ENCODE results near the gene ZNF365.
"Not testable (repeated sequence)": the region's sequence is repeated elsewhere in the genome, so short reads cannot be mapped to it uniquely, and the experiment has no call there.

ZNF365 gene

DNA sequence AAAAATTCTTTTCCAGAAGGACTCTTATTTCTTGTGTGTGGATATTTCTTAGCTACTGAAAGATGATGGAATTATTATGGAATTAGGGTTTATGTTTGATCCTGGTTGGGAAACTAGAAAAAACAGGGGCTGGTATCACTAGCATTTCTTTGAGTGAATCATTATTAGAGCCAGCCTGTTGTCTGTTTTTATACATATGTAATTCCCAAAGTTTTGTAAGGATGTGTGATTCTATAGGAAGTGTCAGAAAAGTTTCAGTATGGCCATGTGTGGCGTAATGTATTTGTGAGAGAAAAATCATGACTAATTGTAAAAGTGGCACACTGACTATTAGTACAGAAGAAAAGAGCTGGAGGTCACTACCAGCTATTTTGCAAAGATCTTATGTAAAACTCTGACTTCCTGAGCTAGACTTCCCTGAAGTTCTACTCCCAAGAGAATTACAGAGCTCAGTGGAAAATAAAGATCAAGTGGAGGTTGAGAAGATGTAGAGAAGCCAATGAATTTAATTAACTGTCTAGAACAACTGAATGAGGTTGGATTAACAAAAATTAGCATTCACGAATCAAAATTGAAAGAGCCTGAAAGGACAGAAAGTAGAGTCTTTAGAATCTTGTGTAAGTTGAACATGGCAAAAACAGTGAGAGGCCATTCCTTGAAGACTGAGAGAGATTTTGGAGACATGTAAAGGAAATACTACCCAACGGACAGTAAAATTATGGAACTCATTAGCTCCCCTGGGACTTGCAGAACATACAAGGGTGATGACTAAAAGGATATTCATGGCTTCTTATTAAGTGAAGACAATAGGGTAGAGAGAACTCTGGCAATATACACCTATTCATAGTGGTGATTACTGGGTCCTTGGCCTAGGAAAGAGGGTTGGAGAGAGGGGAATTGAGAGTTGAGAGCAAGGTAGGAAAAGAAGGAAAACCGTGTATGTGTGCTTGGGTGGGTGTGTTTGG lies 12.5 kb downstream of the ZNF365 start:
- TF ChIP-seq POLR2A (IDR thresholded peaks at IDR 0.05; ENCODE audit: low read length), result no peak
- no peak for TF ChIP-seq GATA1 (IDR thresholded peaks at IDR 0.05; ENCODE audit: low read depth, low read length)
- DNase-seq, result no peak

- TF ChIP-seq GATA1 (IDR thresholded peaks at IDR 0.05; ENCODE audit: low read depth, low read length) (no peak), POLR2A (IDR thresholded peaks at IDR 0.05; ENCODE audit: low read length) (no peak)
These were observed 14.2 kb downstream of the ZNF365 start for GRCh38 chr10:62388328-62388727.

GRCh38 chr10:62390497-62391176 lies 16.5 kb downstream of the ZNF365 start:
- no peak for DNase-seq
- no peak for TF ChIP-seq POLR2A (IDR thresholded peaks at IDR 0.05; ENCODE audit: low read length)
- TF ChIP-seq GATA1 (IDR thresholded peaks at IDR 0.05; ENCODE audit: low read depth, low read length), result no peak

More at GRCh38 chr10:62388328-62388727, 14.2 kb downstream of the ZNF365 start:
- DNase-seq, result no peak

- no peak for TF ChIP-seq GATA1 (IDR thresholded peaks at IDR 0.05; ENCODE audit: low read depth, low read length)
- TF ChIP-seq POLR2A (IDR thresholded peaks at IDR 0.05; ENCODE audit: low read length), result no peak
- no peak for DNase-seq
These were observed 19.1 kb downstream of the ZNF365 start for GRCh38 chr10:62393237-62393636.

DNA sequence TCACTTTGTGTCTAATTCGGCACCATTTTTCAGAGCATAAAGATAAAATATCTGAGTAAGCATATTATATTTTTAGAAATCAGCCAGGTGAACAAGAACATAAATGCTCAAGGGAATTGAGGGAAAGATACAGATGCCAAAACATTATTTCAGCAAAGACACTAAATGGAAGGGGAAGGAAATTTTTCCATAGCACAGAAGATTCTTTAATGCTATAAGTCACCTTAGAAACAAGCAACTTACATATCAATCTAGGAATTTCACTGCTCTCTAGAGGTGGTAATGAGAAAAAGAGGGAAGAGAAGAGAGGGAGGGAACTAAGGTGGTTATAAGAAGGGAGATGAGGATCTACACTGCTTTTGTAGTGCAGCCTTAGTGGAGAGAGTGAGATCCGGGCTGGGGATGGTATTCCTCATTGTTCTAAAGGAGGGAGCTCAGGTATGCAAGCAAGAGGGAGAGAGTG lies 20.4 kb downstream of the ZNF365 start:
- TF ChIP-seq POLR2A (IDR thresholded peaks at IDR 0.05; ENCODE audit: low read length) (no peak), GATA1 (IDR thresholded peaks at IDR 0.05; ENCODE audit: low read depth, low read length) (no peak)
- no peak for DNase-seq

- no peak for TF ChIP-seq GATA1 (IDR thresholded peaks at IDR 0.05; ENCODE audit: low read depth, low read length)
- DNase-seq, result no peak
These were observed 21.7 kb downstream of the ZNF365 start for GRCh38 chr10:62395892-62396291.

DNA sequence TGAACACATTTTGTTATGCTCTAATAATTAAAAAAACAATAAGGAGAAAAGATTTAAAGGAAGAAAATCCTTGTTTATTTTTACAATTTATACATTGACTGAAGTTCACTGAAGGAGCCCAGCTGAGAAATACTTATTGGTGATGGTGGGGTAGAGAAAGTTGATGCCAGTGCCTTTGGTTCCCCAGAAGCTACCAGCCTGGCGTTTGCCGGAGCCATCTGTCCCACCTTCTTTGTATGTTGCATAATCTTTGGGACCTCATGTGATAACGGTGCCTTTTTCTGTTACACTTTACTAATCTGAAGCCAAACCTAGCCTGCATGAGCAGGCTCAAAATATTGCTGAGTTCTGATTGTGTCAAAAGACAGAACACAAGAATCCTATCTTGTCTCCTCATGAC lies 22.7 kb downstream of the ZNF365 start:
- no peak for TF ChIP-seq POLR2A (IDR thresholded peaks at IDR 0.05; ENCODE audit: low read length)
- TF ChIP-seq GATA1 (IDR thresholded peaks at IDR 0.05; ENCODE audit: low read depth, low read length), result no peak
- DNase-seq, result no peak

GRCh38 chr10:62399211-62399610 lies 25.0 kb downstream of the ZNF365 start:
- no peak for DNase-seq
- TF ChIP-seq GATA1 (IDR thresholded peaks at IDR 0.05; ENCODE audit: low read depth, low read length) (no peak), POLR2A (IDR thresholded peaks at IDR 0.05; ENCODE audit: low read length) (no peak)

DNA sequence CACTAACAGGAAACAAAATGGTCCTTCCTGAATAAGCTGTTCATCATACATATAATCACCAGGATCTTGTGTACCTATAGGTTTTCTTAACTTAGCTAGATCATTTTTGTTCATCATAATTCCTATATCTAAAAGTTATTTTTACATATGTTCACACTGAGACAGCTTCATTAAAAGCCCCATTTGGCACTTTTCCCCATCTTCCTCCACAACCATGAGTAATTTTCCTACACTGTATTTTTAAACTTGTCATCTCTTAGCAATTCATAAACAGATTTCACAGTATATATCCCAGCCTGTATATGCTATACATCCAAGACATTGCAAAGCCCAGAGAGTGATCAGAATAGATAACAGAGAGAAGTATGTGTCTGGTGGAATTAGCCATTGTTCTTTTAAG lies 28.3 kb downstream of the ZNF365 start:
- no peak for DNase-seq
- TF ChIP-seq POLR2A (IDR thresholded peaks at IDR 0.05; ENCODE audit: low read length), result no peak
- TF ChIP-seq GATA1 (IDR thresholded peaks at IDR 0.05; ENCODE audit: low read depth, low read length), result no peak

- not testable (repeated sequence) for DNase-seq
These were observed 36.4 kb downstream of the ZNF365 start for GRCh38 chr10:62410528-62410927.

DNA sequence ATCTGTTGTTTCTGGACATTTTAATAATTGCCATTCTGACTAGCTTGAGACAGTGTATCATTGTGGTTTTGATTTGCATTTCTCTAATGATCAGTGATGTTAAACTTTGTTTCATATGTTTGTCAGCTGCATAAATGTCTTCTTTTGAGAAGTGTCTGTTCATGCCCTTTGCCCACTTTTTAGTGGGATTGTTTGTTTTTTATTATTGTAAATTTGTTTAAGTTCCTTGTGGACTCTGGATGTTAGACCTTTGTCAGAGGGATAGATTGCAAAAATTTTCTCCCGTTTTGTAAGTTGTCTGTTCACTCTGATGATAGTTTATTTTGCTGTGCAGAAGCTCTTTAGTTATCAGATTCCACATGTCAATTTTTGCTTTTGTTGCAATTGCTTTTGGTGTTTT lies 36.8 kb downstream of the ZNF365 start:
- not testable (repeated sequence) for DNase-seq

- no peak for DNase-seq
- TF ChIP-seq GATA1 (IDR thresholded peaks at IDR 0.05; ENCODE audit: low read depth, low read length) (no peak), POLR2A (IDR thresholded peaks at IDR 0.05; ENCODE audit: low read length) (no peak)
These were observed 38.9 kb downstream of the ZNF365 start for GRCh38 chr10:62413048-62413447.

DNA sequence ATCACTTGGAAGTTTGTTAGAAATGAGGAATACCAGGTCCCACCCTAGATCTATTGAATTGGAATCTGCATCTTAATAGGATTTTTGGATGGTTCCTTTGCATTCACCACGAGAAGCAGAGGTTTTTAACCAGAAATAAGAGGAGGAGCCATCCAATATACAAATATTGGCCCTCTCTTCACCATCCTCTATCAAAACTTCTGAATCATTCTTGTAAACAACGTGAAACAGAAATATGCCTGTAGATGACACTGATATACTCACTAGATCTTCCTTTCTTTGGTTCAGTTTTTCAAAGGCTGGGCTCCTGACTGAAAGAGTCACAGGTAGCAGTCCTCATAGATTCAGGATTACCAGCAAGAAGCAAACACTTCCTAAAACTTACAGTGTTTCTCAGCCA lies 39.5 kb downstream of the ZNF365 start:
- TF ChIP-seq POLR2A (IDR thresholded peaks at IDR 0.05; ENCODE audit: low read length) (no peak), GATA1 (IDR thresholded peaks at IDR 0.05; ENCODE audit: low read depth, low read length) (no peak)
- DNase-seq, result no peak

- no peak for DNase-seq
- TF ChIP-seq POLR2A (IDR thresholded peaks at IDR 0.05; ENCODE audit: low read length) (no peak), GATA1 (IDR thresholded peaks at IDR 0.05; ENCODE audit: low read depth, low read length) (no peak)
These were observed 40.2 kb downstream of the ZNF365 start for GRCh38 chr10:62414359-62414758.

GRCh38 chr10:62422068-62422590 lies 48.0 kb downstream of the ZNF365 start:
- TF ChIP-seq GATA1 (IDR thresholded peaks at IDR 0.05; ENCODE audit: low read depth, low read length) (no peak), POLR2A (IDR thresholded peaks at IDR 0.05; ENCODE audit: low read length) (no peak)
- no peak for DNase-seq

All from erythroblast (primary cell).